Mesothelial cell of epicardium (in vitro differentiated cells): ENCODE measurements around the gene AKR1B15. TPM values are rescaled to one million over a fixed set of nuclear protein-coding genes. Genes with fewer than 3 reads are reported as not detected.

ENCODE experiments used
- DNase-seq, 2 experiments: peaks; one replicate each; pipeline ENCODE4 v3.0.0; 2021; ENCODE audit warnings: low spot score in 2 of 2; ENCODE audit not compliant: unreplicated experiment in 2 of 2
- H3K27ac Mint-ChIP-seq: 2 replicates; pipeline ENCODE4 v1.8.0; 2021; ENCODE audit warnings: mixed read lengths
- H3K27me3 Mint-ChIP-seq: 2 replicates; pipeline ENCODE4 v1.8.0; 2021; ENCODE audit warnings: low read depth, mixed read lengths
- H3K36me3 Mint-ChIP-seq: 2 replicates; pipeline ENCODE4 v1.8.0; 2021; ENCODE audit warnings: mixed read lengths
- H3K4me1 Mint-ChIP-seq: 2 replicates; pipeline ENCODE4 v1.8.0; 2021; ENCODE audit warnings: mixed read lengths
- H3K4me3 Mint-ChIP-seq: 2 replicates; pipeline ENCODE4 v1.8.0; 2021; ENCODE audit warnings: mild to moderate bottlenecking, moderate library complexity, mixed read lengths
- H3K9me3 Mint-ChIP-seq: 2 replicates; pipeline ENCODE4 v1.8.0; 2021; ENCODE audit warnings: mixed read lengths
- CTCF ChIP-seq: fragments of 200-600 bp; sonication (generic); IDR thresholded peaks from one replicate; pipeline ENCODE4 v1.5.0; 2021; ENCODE audit warnings: antibody characterized with exemption; ENCODE audit not compliant: unreplicated experiment
- total RNA-seq: library from RNA; stranded (reverse); gene quantifications from 3 replicates; pipeline ENCODE4 v1.2.1, GENCODE V29; 2021

AKR1B15 gene
- total RNA-seq, 1 donor from 2014 or later = 1.8 TPM

DNA sequence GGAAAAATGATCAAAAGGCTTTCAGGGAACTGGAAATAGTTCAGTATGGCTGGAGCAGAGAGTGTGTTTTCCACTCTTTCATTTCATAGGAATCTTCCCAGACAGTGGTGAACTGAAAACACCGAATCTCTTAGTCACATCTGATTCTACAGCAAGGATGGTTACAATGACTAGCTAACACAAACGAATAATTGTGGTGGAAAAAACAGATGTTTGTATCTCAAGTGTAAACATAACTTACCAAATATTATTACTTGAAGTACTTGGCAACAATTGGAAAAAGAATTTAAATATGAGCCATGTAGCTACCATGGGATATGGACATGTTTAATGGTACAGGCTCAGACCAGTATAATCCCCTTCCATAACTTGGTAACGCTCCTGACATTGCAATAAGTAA lies 76.6 kb downstream of the AKR1B15 start:
- DNase-seq = no peak
- Mint-ChIP-seq H3K4me1 (no peaks in the 10 kb centered on the region), H3K36me3 (no peaks in the 10 kb centered on the region), H3K4me3 (no peak overlapping the region), H3K9me3 (peaks cover 3% of the 10 kb centered on the region), H3K27me3 (peaks cover 74% of the 10 kb centered on the region), H3K27ac (no peak overlapping the region)
- TF ChIP-seq CTCF = no peak

GRCh38 chr7:134627109-134627774 lies 78.3 kb downstream of the AKR1B15 start:
- Mint-ChIP-seq H3K27ac (no peak overlapping the region), H3K36me3 (no peaks in the 10 kb centered on the region), H3K4me3 (no peak overlapping the region), H3K4me1 (no peaks in the 10 kb centered on the region), H3K27me3 (peaks cover 63% of the 10 kb centered on the region), H3K9me3 (peaks cover 3% of the 10 kb centered on the region)
- TF ChIP-seq CTCF = no peak
- no peak for DNase-seq

- no peak for DNase-seq
- no peak overlapping the region for H3K4me3 Mint-ChIP-seq
- H3K27me3 Mint-ChIP-seq = peaks cover 58% of the 10 kb centered on the region
- TF ChIP-seq CTCF = no peak
- H3K4me1 Mint-ChIP-seq = no peaks in the 10 kb centered on the region
- no peak overlapping the region for H3K27ac Mint-ChIP-seq
- peaks cover 3% of the 10 kb centered on the region for H3K9me3 Mint-ChIP-seq
- no peaks in the 10 kb centered on the region for H3K36me3 Mint-ChIP-seq
Observed at GRCh38 chr7:134627775-134628153, 78.9 kb downstream of the AKR1B15 start.

GRCh38 chr7:134629445-134629844 lies 80.5 kb downstream of the AKR1B15 start:
- peaks cover 3% of the 10 kb centered on the region for H3K9me3 Mint-ChIP-seq
- no peak overlapping the region for H3K4me3 Mint-ChIP-seq
- H3K27ac Mint-ChIP-seq = no peak overlapping the region
- DNase-seq = no peak
- peaks cover 52% of the 10 kb centered on the region for H3K27me3 Mint-ChIP-seq
- H3K4me1 Mint-ChIP-seq = no peaks in the 10 kb centered on the region
- no peaks in the 10 kb centered on the region for H3K36me3 Mint-ChIP-seq
- no peak for TF ChIP-seq CTCF

Other genes starting within 250 kb of the AKR1B15 start
- 24.5 to 25.8 TPM (median 25.4 TPM) in 3 replicates for gene SLC35B4, start 232.2 kb upstream of the AKR1B15 start, total RNA-seq
- 91.9 to 97.5 TPM (median 95.8 TPM) in 3 replicates for gene AKR1B1, start 90.0 kb upstream of the AKR1B15 start, total RNA-seq
- 0.29 to 0.31 TPM in 2 of 3 replicates, not detected in the other for gene AKR1B10, start 21.5 kb upstream of the AKR1B15 start, total RNA-seq
- gene BPGM, start 97.7 kb downstream of the AKR1B15 start, total RNA-seq = 13.3 to 15.0 TPM (median 14.8 TPM) in 3 replicates
- 191 to 211 TPM (median 194 TPM) in 3 replicates for gene CALD1, start 230.5 kb downstream of the AKR1B15 start, total RNA-seq